Measurements from ENCODE around the gene CGRRF1.

Gene CGRRF1

GRCh38 chr14:54582334-54582733, 72.6 kb downstream of the CGRRF1 start:
- no peak for DNase-seq (ENCODE audit: low read depth)
- TF ChIP-seq CTCF (IDR thresholded peaks at IDR 0.05; ENCODE audit: insufficient read depth, low read depth, low read length, missing control alignments) = no peak

GRCh38 chr14:54584097-54584496, 74.4 kb downstream of the CGRRF1 start:
- no peak for DNase-seq (ENCODE audit: low read depth)
- no peak for TF ChIP-seq CTCF (IDR thresholded peaks at IDR 0.05; ENCODE audit: insufficient read depth, low read depth, low read length, missing control alignments)
- H3K4me3 ChIP-seq (ENCODE audit: low read length) = no peak overlapping the region

More at GRCh38 chr14:54582334-54582733, 72.6 kb downstream of the CGRRF1 start:
- no peak overlapping the region for H3K4me3 ChIP-seq (ENCODE audit: low read length)

GRCh38 chr14:54585214-54585613, 75.5 kb downstream of the CGRRF1 start:
- no peak overlapping the region for H3K4me3 ChIP-seq (ENCODE audit: low read length)
- no peak for DNase-seq (ENCODE audit: low read depth)
- no peak for TF ChIP-seq CTCF (IDR thresholded peaks at IDR 0.05; ENCODE audit: insufficient read depth, low read depth, low read length, missing control alignments)
